Stimulated activated CD4-positive, alpha-beta T cell treated with anti-CD3 and anti-CD28 coated beads, Interleukin-2, amount 100 ng/mL, for 4 hours (primary cell): ENCODE results near the gene CIB2.

ENCODE experiments used
- DNase-seq: peaks from one replicate; pipeline ENCODE4 v3.0.0-alpha.2; 2020; ENCODE audit warnings: low read depth

Gene CIB2

GRCh38 chr15:78083687-78084448, 47.4 kb downstream of the CIB2 start:
- no peak for DNase-seq

GRCh38 chr15:78083186-78083585, 48.1 kb downstream of the CIB2 start:
- no peak for DNase-seq

GRCh38 chr15:78082743-78083110, 48.5 kb downstream of the CIB2 start:
- no peak for DNase-seq

- no peak for DNase-seq
Measured at GRCh38 chr15:78082106-78082742, 49.0 kb downstream of the CIB2 start.

- no peak for DNase-seq
Measured at GRCh38 chr15:78080088-78080460, 51.2 kb downstream of the CIB2 start.

- no peak for DNase-seq
Measured at GRCh38 chr15:78079298-78080087, 51.8 kb downstream of the CIB2 start.

GRCh38 chr15:78077871-78078210, 53.4 kb downstream of the CIB2 start:
- DNase-seq = no peak

- peak; percentile 55 for DNase-seq
Measured at GRCh38 chr15:78077053-78077870, 54.0 kb downstream of the CIB2 start, which contains the start of gene TBC1D2B. TBC1D2B (minus strand) TSS chr15:78077711; CDS start chr15:78077652, 59 bp downstream.

GRCh38 chr15:78076231-78077052, 54.8 kb downstream of the CIB2 start:
- no peak for DNase-seq

GRCh38 chr15:78075490-78076230, 55.6 kb downstream of the CIB2 start:
- no peak for DNase-seq

- no peak for DNase-seq
Measured at GRCh38 chr15:78073046-78073787, 58.0 kb downstream of the CIB2 start.

- peak; percentile 62 for DNase-seq
Measured at GRCh38 chr15:78072080-78072892, 59.0 kb downstream of the CIB2 start.

GRCh38 chr15:78071383-78071782, 59.9 kb downstream of the CIB2 start:
- no peak for DNase-seq

- DNase-seq = peak; percentile 41
Measured at GRCh38 chr15:78070049-78070700, 61.1 kb downstream of the CIB2 start.

- no peak for DNase-seq
Measured at GRCh38 chr15:78069462-78070029, 61.7 kb downstream of the CIB2 start.

GRCh38 chr15:78069052-78069414, 62.2 kb downstream of the CIB2 start:
- DNase-seq = no peak

- no peak for DNase-seq
Measured at GRCh38 chr15:78067328-78068228, 63.7 kb downstream of the CIB2 start.
